HepG2 (cell line): Measurements from ENCODE around the gene SEMA3B. TPM values are rescaled to one million over a fixed set of nuclear protein-coding genes. Genes with fewer than 3 reads are reported as not detected.

Source experiments
- ARNT2 ChIP-seq: sonication (generic); formaldehyde crosslinking; IDR thresholded peaks from 2 replicates; pipeline ENCODE4 v1.8.0; 2022; ENCODE audit warnings: mild to moderate bottlenecking, low read depth, missing genetic modification reagents, moderate library complexity
- CEBPG ChIP-seq: IDR thresholded peaks from 2 replicates; pipeline ENCODE4 v1.6.1; 2016
- GFI1 ChIP-seq: sonication (generic); formaldehyde crosslinking; IDR thresholded peaks from 2 replicates; pipeline ENCODE4 v1.5.0; 2020; ENCODE audit warnings: missing genetic modification reagents, mild to moderate bottlenecking, borderline replicate concordance
- HIVEP1 ChIP-seq: sonication (generic); formaldehyde crosslinking; IDR thresholded peaks from 2 replicates; pipeline ENCODE4 v1.4.0; 2020; ENCODE audit warnings: mild to moderate bottlenecking, missing genetic modification reagents
- LCORL ChIP-seq, 2 experiments: fragments of 450-650 bp in 1 of 2; sonication (generic) in 1 of 2; formaldehyde crosslinking in 1 of 2; IDR thresholded peaks; 2 replicates each; pipeline versions ENCODE4 v1.5.0 to v1.6.1; 2017 to 2020; ENCODE audit warnings: antibody characterized with exemption in 1 of 2, missing genetic modification reagents in 1 of 2
- PHF8 ChIP-seq: sonication (generic); formaldehyde crosslinking; IDR thresholded peaks from 2 replicates; pipeline ENCODE4 v1.5.0; 2020; ENCODE audit warnings: missing genetic modification reagents
- RORA ChIP-seq: sonication (generic); formaldehyde crosslinking; IDR thresholded peaks from 2 replicates; pipeline ENCODE4 v1.5.0; 2020; ENCODE audit warnings: mild to moderate bottlenecking, missing genetic modification reagents, moderate library complexity
- SRF ChIP-seq: IDR thresholded peaks from 2 replicates; pipeline ENCODE4 v1.6.1; 2011; ENCODE audit warnings: mild to moderate bottlenecking, low read depth, low read length, moderate library complexity
- SRSF4 ChIP-seq: fragments of 200-400 bp; formaldehyde crosslinking; IDR thresholded peaks from one replicate; pipeline ENCODE4 v1.6.1; 2018; ENCODE audit warnings: mild to moderate bottlenecking, low read depth, low read length, moderate library complexity; ENCODE audit not compliant: poor library complexity, severe bottlenecking
- TAF1 ChIP-seq: sonication (generic); formaldehyde crosslinking; IDR thresholded peaks from 2 replicates; pipeline ENCODE4 v1.4.0; 2020; ENCODE audit warnings: missing genetic modification reagents
- ZMYM3 ChIP-seq: sonication (generic); formaldehyde crosslinking; IDR thresholded peaks from 2 replicates; pipeline ENCODE4 v1.5.1; 2020; ENCODE audit warnings: mild to moderate bottlenecking, missing genetic modification reagents
- ZNF160 ChIP-seq: sonication (generic); formaldehyde crosslinking; IDR thresholded peaks from 2 replicates; pipeline ENCODE4 v1.8.0; 2022; ENCODE audit warnings: mild to moderate bottlenecking, inconsistent platforms, missing genetic modification reagents
- ZNF235 ChIP-seq: sonication (generic); formaldehyde crosslinking; IDR thresholded peaks from 2 replicates; pipeline ENCODE4 v1.8.1; 2023; ENCODE audit warnings: mild to moderate bottlenecking, missing genetic modification reagents, borderline replicate concordance
- ZNF331 ChIP-seq: sonication (generic); formaldehyde crosslinking; IDR thresholded peaks from 2 replicates; pipeline ENCODE4 v1.4.0; 2020; ENCODE audit warnings: missing genetic modification reagents
- ZNF614 ChIP-seq: IDR thresholded peaks from 2 replicates; pipeline ENCODE4 v1.6.1; 2018; ENCODE audit warnings: missing biosample characterization, missing genetic modification reagents, inconsistent platforms, borderline replicate concordance
- ZNF746 ChIP-seq: sonication (generic); formaldehyde crosslinking; IDR thresholded peaks from 2 replicates; pipeline ENCODE4 v1.8.0; 2022; ENCODE audit warnings: mild to moderate bottlenecking, missing genetic modification reagents
- ZNF75D ChIP-seq: sonication (generic); formaldehyde crosslinking; IDR thresholded peaks from 2 replicates; pipeline ENCODE4 v1.8.1; 2023; ENCODE audit warnings: missing genetic modification reagents, mild to moderate bottlenecking, borderline replicate concordance
- ZNF772 ChIP-seq: sonication (generic); formaldehyde crosslinking; IDR thresholded peaks from 2 replicates; pipeline ENCODE4 v1.5.0; 2020; ENCODE audit warnings: mild to moderate bottlenecking, missing genetic modification reagents
- ZNF782 ChIP-seq: sonication (generic); formaldehyde crosslinking; IDR thresholded peaks from 2 replicates; pipeline ENCODE4 v1.4.0; 2020; ENCODE audit warnings: missing genetic modification reagents, mild to moderate bottlenecking, borderline replicate concordance
- ZNF792 ChIP-seq: IDR thresholded peaks from 2 replicates; pipeline ENCODE4 v1.6.1; 2016
- ZSCAN31 ChIP-seq: sonication (generic); formaldehyde crosslinking; IDR thresholded peaks from 2 replicates; pipeline ENCODE4 v1.5.0; 2020; ENCODE audit warnings: low read depth, mild to moderate bottlenecking, missing genetic modification reagents
- ZSCAN5A ChIP-seq: sonication (generic); formaldehyde crosslinking; IDR thresholded peaks from 2 replicates; pipeline ENCODE4 v1.8.0; 2022; ENCODE audit warnings: mild to moderate bottlenecking, missing genetic modification reagents, borderline replicate concordance
- polyA plus RNA-seq, 8 experiments: library from polyadenylated mRNA; depleted of rRNA in 3 of 8; stranded (reverse) in 7 of 8; unstranded in 1 of 8; fragments of >200 nt; fragmentation: Illumina TruSeq in 4 of 8; extraction: Trizol in 4 of 8; gene quantifications; 2 replicates each; pipeline versions ENCODE4 v1.2.1 to v1.2.3, GENCODE V29; 2011 to 2016; ENCODE audit warnings: low read depth in 4 of 8, missing spikeins in 1 of 8, mixed read lengths in 1 of 8; ENCODE audit not compliant: insufficient read depth in 1 of 8
- total RNA-seq, 5 experiments: library from RNA; depleted of rRNA; stranded (reverse); fragments of >200 nt; fragmentation: Illumina TruSeq; extraction: Trizol; gene quantifications; 2 replicates each; pipeline ENCODE4 v1.2.3, GENCODE V29; 2016; ENCODE audit warnings: low read depth in 1 of 5

SEMA3B gene
- total and polyA plus RNA-seq, 2 of the 13 experiments (the other 11 are each of a cell fraction or from before 2014, with no cell fraction given): 93.2 to 158 TPM

- TF ChIP-seq ARNT2 (CRISPR knock-in tag) (0 out of 2 replicates have a peak, but pooled peaks have one; percentile 40), ZMYM3 (CRISPR knock-in tag) (no peak), ZNF160 (CRISPR knock-in tag) (no peak), ZNF792 (CRISPR knock-in tag) (peak; percentile 42), RORA (CRISPR knock-in tag) (no peak), ZNF75D (CRISPR knock-in tag) (no peak), ZNF782 (CRISPR knock-in tag) (no peak), ZSCAN5A (CRISPR knock-in tag) (no peak), HIVEP1 (CRISPR knock-in tag) (peak; percentile 81), ZNF772 (CRISPR knock-in tag) (peak; percentile 67; the same call in 1 of the 2 replicates), SRSF4 (no peak), ZNF331 (0 out of 2 replicates have a peak, but pooled peaks have one; percentile 10), ZNF235 (CRISPR knock-in tag) (peak; percentile 19; the same call in 1 of the 2 replicates), ZNF746 (CRISPR knock-in tag) (peak; percentile 94), CEBPG (no peak), ZNF614 (CRISPR knock-in tag) (no peak), ZSCAN31 (CRISPR knock-in tag) (peak; percentile 45; the same call in 1 of the 2 replicates), SRF (no peak), GFI1 (CRISPR knock-in tag) (peak; percentile 73; the same call in 1 of the 2 replicates), PHF8 (CRISPR knock-in tag) (peak; percentile 47; the same call in 1 of the 2 replicates), LCORL (IDR thresholded peaks at IDR 0.05) (no peak), LCORL (CRISPR knock-in tag; IDR thresholded peaks at IDR 0.05) (peak; percentile 78), TAF1 (CRISPR knock-in tag) (peak; percentile 74)
These were observed at the start of gene SEMA3B (continued) for GRCh38 chr3:50268703-50269451.
